T follicular helper cell (primary cell): Measurements from ENCODE around the gene PILRA.
"Not testable (repeated sequence)": the region's sequence is repeated elsewhere in the genome, so short reads cannot be mapped to it uniquely, and the experiment has no call there.

ENCODE experiments used
- DNase-seq: peaks from one replicate; pipeline ENCODE4 v3.0.0-alpha.2; 2020; ENCODE audit warnings: low read depth
- total RNA-seq, 2 experiments: gene quantifications; one replicate each; lab custom pipeline; 2026; lab: John Stamatoyannopoulos, UW

The PILRA gene
- total RNA-seq, result 1.1 to 2.2 reads per million in 2 experiments

- no peak for DNase-seq
Observed at GRCh38 chr7:100373261-100373831, at the start of gene PILRA. PILRA (plus strand) TSS chr7:100373487; CDS start chr7:100373657, 170 bp downstream.

GRCh38 chr7:100324194-100324593 is 49.1 kb upstream of the PILRA start:
- DNase-seq, result not testable (repeated sequence)

- DNase-seq, result not testable (repeated sequence)
Observed at GRCh38 chr7:100325671-100326070, 47.6 kb upstream of the PILRA start.

- not testable (repeated sequence) for DNase-seq
Observed at GRCh38 chr7:100326914-100327313, 46.4 kb upstream of the PILRA start.

- peak; percentile 79 for DNase-seq
Observed at GRCh38 chr7:100335566-100336466, 37.5 kb upstream of the PILRA start.

- DNase-seq, result not testable (repeated sequence)
Observed at GRCh38 chr7:100338083-100338696, 35.1 kb upstream of the PILRA start.

- not testable (repeated sequence) for DNase-seq
Observed at GRCh38 chr7:100341286-100341685, 32.0 kb upstream of the PILRA start.

- DNase-seq, result no peak
Observed at GRCh38 chr7:100342765-100343164, 30.5 kb upstream of the PILRA start.

- not testable (repeated sequence) for DNase-seq
Observed at GRCh38 chr7:100344124-100344559, 29.1 kb upstream of the PILRA start.

- DNase-seq, result peak; percentile 82
Observed at GRCh38 chr7:100344560-100345287, 28.6 kb upstream of the PILRA start.

- DNase-seq, result peak; percentile 67
Observed at GRCh38 chr7:100345288-100345672, 28.0 kb upstream of the PILRA start.

GRCh38 chr7:100346921-100347320 is 26.4 kb upstream of the PILRA start:
- no peak for DNase-seq

- no peak for DNase-seq
Observed at GRCh38 chr7:100348805-100349204, 24.5 kb upstream of the PILRA start.

- no peak for DNase-seq
Observed at GRCh38 chr7:100349757-100350156, 23.5 kb upstream of the PILRA start.

GRCh38 chr7:100351657-100352058 is 21.6 kb upstream of the PILRA start:
- DNase-seq, result no peak

- not testable (repeated sequence) for DNase-seq
Observed at GRCh38 chr7:100352230-100352781, 21.0 kb upstream of the PILRA start.

- no peak for DNase-seq
Observed at GRCh38 chr7:100352984-100353684, 20.2 kb upstream of the PILRA start.

- no peak for DNase-seq
Observed at GRCh38 chr7:100353685-100354330, 19.5 kb upstream of the PILRA start.

GRCh38 chr7:100356416-100357068 is 16.7 kb upstream of the PILRA start:
- no peak for DNase-seq

GRCh38 chr7:100357131-100357561 is 16.1 kb upstream of the PILRA start:
- no peak for DNase-seq
